Measurements from ENCODE around the gene MYEOV. TPM values are rescaled to one million over a fixed set of nuclear protein-coding genes. Genes with fewer than 3 reads are reported as not detected.
A peak's percentile ranks its signal among the peaks of the same experiment; 100 is the strongest.

MYEOV gene
- total RNA-seq, 1 experiment from 2014 or later: 0.22 TPM

GRCh38 chr11:69310351-69310750 is 16.4 kb downstream of the MYEOV start:
- no peak overlapping the region for H2AFZ ChIP-seq (ENCODE audit: low read length)
- H3K18ac ChIP-seq (ENCODE audit: insufficient read length, low read depth, low read length): no peak overlapping the region
- Mint-ChIP-seq H3K36me3 (ENCODE audit: insufficient read depth in 1 of 3, low read depth in 3 of 3) (no peaks in the 10 kb centered on the region), H3K9me3 (no peaks in the 10 kb centered on the region; a peak in 1 of 5 replicates), H3K4me1 (peaks cover 3 to 12% of the 10 kb centered on the region in 2 experiments), H3K27ac (peak overlapping the region in 1 of 3 experiments; percentile 19; a peak in 1 of 7 replicates), H3K27me3 (ENCODE audit: low read depth) (peaks cover 7% of the 10 kb centered on the region), H3K4me3 (no peak overlapping the region)
- no peak overlapping the region for H2BK15ac ChIP-seq (ENCODE audit: low read depth, low read length)
- no peak overlapping the region for H4K8ac ChIP-seq (replicated peaks; ENCODE audit: insufficient read length, low read depth, low read length)
- no peak for TF ChIP-seq CTCF (conservative IDR thresholded peaks at IDR 0.05)
- H2AK5ac ChIP-seq (ENCODE audit: insufficient read length, low read length): no peak overlapping the region
- no peak overlapping the region for H4K5ac ChIP-seq (ENCODE audit: insufficient read length, low read depth, low read length)
- no peaks in the 10 kb centered on the region for H3K79me1 ChIP-seq (ENCODE audit: insufficient read depth, low read depth, low read length, poor library complexity, severe bottlenecking)
- H3K56ac ChIP-seq (ENCODE audit: insufficient read length, low read depth, low read length): no peak overlapping the region
- no peak for DNase-seq
- H3K4me2 ChIP-seq (ENCODE audit: insufficient read depth, insufficient read length, low read length): no peak overlapping the region
- H2BK12ac ChIP-seq (ENCODE audit: insufficient read length, low read depth, low read length): no peak overlapping the region
- no peaks in the 10 kb centered on the region for H3K23me2 ChIP-seq (ENCODE audit: insufficient read length, low read depth, low read length, poor library complexity, severe bottlenecking)
- no peak overlapping the region for H3K27ac ChIP-seq (ENCODE audit: insufficient read length, low read depth, low read length)
- no peak overlapping the region for H4K91ac ChIP-seq (ENCODE audit: insufficient read length, low read depth, low read length)
- H2BK120ac ChIP-seq (ENCODE audit: low read depth, low read length, poor library complexity, severe bottlenecking): no peak overlapping the region
- no peaks in the 10 kb centered on the region for H3K79me2 ChIP-seq (ENCODE audit: insufficient read depth, low read length)
- H2BK5ac ChIP-seq (ENCODE audit: insufficient read length, low read length): no peak overlapping the region
- no peak overlapping the region for H2BK20ac ChIP-seq (ENCODE audit: low read depth, low read length, poor library complexity, severe bottlenecking)
- no peaks in the 10 kb centered on the region for H3K4me1 ChIP-seq (ENCODE audit: insufficient read depth, low read length)
- no peaks in the 10 kb centered on the region for H3K27me3 ChIP-seq (ENCODE audit: insufficient read depth, low read length)
- no peaks in the 10 kb centered on the region for H4K20me1 ChIP-seq (ENCODE audit: control insufficient read depth, insufficient read depth, insufficient read length)
- H3K9ac ChIP-seq (ENCODE audit: extremely low read depth, insufficient read length, low read length): no peak overlapping the region
- no peak overlapping the region for H3K14ac ChIP-seq (ENCODE audit: insufficient read depth, low read length)
- H3K23ac ChIP-seq (ENCODE audit: insufficient read length, low read depth, low read length): no peak overlapping the region
- H3K4ac ChIP-seq (ENCODE audit: low read depth, low read length): no peak overlapping the region
- WGBS (ENCODE audit: extremely low coverage, insufficient read length, low lambda C conversion rate): no CpG with 5 or more reads among the region's 13 CpGs
- H3K9me3 ChIP-seq (ENCODE audit: control insufficient read depth, low read depth, low read length): no peaks in the 10 kb centered on the region
- H3T11ph ChIP-seq (ENCODE audit: low read length): no peak overlapping the region

Data from H9 (cell line).